Stimulated activated CD8-positive, alpha-beta memory T cell treated with anti-CD3 and anti-CD28 coated beads, Interleukin-7, amount 100 ng/mL, for 24 hours (primary cell): ENCODE results near the gene PREX1.
"Not testable (repeated sequence)": the region's sequence is repeated elsewhere in the genome, so short reads cannot be mapped to it uniquely, and the experiment has no call there.

ENCODE experiments used
- DNase-seq: peaks from one replicate; pipeline ENCODE4 v3.0.0-alpha.2; 2020; ENCODE audit warnings: low read depth

Gene PREX1

GRCh38 chr20:48791666-48792071 is 36.1 kb downstream of the PREX1 start:
- no peak for DNase-seq

DNA sequence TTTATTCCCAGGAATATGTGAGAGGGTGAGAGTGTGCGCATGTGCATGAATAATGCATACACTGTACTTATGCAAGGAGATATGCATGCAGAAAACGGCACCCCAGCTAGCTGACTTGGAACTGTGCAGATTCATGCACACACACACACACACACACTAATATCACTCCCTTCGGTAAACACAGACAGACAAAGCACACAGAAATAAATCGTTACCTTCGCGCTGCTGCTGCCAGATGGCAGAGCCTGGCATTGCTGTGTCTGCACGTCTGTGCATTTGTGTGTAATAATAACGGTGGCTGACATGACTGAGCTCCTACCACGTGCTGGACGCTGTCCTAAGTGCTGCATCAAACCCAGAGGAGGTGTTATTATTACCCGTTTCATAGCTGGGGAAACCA is 36.8 kb downstream of the PREX1 start:
- no peak for DNase-seq

- no peak for DNase-seq
These were observed 37.3 kb downstream of the PREX1 start for GRCh38 chr20:48790473-48791003.

DNA sequence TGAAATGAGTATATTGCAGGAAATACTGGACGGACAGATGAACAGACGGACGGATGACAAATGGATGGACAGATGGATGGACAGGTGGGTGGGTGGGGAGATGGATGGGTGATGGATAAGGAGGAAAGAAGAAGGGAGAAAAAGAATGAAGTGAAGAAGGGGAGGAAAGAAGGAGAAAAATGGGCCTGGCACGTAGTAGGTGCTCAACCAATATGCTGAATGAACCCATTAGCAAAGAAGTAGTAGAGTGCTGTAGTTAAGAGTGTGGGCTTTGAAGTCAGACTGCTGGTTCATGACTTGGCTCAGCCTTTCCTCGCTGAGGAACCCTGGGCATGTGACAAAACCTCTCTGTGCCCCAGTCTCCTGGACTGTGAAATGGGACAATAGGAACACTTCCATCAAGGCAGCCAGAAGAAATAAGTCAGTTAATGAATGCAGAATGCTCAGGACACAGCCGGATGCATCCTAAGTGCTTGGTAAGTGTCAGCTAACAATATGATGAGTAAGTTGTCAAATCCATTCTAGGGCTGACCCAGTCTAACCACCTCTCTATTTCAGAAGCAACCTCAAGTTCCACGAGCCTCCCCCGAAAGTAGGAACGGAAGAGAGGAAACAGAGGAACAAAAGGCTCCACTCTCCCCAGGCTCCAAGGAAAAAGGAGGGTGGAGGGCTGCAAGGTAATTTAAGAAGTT is 37.9 kb downstream of the PREX1 start:
- DNase-seq: no peak

GRCh38 chr20:48789185-48789668 is 38.6 kb downstream of the PREX1 start:
- no peak for DNase-seq

GRCh38 chr20:48788486-48789072 is 39.2 kb downstream of the PREX1 start:
- no peak for DNase-seq

GRCh38 chr20:48787861-48788375 is 39.9 kb downstream of the PREX1 start:
- no peak for DNase-seq

GRCh38 chr20:48786951-48787705 is 40.7 kb downstream of the PREX1 start:
- DNase-seq: no peak

GRCh38 chr20:48785801-48786200 is 42.0 kb downstream of the PREX1 start:
- no peak for DNase-seq

DNA sequence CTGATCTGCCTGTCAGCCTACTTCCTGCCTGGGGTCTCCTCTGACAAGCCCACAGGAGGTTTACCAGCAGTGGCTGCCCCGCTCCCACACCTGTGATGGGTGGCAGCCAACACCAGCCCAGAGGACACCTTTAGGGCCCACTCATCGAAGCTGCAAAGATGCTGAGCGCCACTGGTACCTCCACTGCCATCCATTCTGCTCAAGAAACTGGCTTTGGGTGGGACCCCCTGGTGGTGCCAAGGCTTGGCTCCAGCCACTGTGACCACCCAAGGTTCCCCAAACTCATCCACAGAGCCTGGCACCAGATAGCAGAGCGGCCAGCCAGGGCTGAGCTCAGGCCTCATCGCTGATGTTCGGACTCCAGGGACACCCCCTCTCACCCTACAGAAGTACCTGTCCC is 42.5 kb downstream of the PREX1 start:
- DNase-seq: no peak

GRCh38 chr20:48784273-48784641 is 43.5 kb downstream of the PREX1 start:
- no peak for DNase-seq

- no peak for DNase-seq
These were observed 44.1 kb downstream of the PREX1 start for GRCh38 chr20:48783533-48784272.

DNA sequence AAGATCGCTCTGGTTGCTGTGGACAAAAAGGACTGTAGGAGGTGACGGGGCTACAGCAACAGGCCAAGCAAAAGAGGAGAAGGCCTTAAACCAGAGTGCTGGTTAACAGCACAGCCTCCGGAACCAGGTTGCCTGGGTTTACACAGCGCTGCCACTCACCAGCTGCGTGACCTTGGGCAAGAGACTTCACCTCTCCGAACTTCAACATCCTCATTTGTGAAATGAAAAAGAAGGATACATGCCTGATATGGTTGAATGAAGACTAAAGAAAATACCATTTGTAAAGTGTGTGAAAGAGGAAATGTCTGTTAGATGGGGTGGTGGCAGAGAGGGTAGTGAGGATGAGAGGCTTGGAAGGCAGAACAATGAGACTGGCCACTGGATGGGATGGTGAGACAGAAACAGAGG is 44.9 kb downstream of the PREX1 start:
- no peak for DNase-seq

- DNase-seq: no peak
These were observed 45.7 kb downstream of the PREX1 start for GRCh38 chr20:48782053-48782452.

DNA sequence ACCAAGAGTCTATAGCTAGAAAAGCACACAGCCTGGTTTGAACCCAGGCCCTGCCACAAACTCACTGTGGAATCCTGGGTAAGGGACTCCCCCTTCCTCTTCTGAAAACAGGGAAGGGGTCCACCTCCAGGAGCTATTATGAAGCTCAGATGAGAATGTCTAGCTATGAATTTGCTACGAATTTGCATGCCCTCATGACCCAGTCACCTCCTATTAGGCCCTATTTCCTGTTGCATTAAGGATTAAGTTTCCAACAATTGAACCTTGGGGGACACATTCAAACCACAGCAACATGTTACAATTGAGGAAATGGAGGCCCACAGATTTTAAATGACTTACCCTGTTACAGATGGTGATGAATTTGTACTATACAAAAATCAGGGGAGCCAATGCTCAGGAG is 46.2 kb downstream of the PREX1 start:
- DNase-seq: no peak

DNA sequence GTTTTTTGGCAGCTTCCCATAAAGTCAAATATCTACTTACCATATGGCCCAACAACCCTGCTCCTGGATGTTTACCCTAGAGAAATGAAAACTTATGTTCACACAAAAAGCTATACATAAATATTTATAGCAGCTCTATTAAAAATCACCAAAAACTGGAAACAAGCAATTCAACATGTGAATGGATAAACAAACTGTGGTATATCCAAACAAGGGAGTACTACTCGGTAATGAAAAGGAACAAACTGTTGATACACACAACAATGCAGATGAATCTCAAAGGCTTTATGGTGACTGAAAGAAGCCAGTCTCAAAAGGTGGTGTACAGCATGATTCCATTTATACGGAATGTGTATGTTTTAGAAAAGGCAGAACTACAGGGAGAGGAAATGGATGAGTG is 48.4 kb downstream of the PREX1 start:
- no peak for DNase-seq

GRCh38 chr20:48777821-48778220 is 50.0 kb downstream of the PREX1 start:
- DNase-seq: no peak

DNA sequence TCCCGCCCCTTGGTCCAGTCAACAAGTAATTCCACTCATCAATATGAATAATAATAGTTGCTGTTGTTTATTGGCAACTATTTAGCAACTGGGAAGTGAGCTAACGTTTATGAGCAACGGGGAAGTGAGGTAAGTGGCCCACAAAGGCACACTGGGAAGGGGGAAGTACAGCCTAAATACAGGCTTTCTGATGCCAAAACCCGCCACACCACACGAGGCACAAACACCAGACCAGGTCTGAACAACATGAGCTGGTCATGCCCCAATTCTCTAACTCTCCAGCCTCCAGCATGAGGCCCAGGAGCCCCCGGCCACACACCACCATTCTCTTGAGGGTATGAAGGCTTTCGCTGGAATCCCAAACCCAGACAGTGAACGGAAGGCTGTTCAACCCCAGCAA is 50.8 kb downstream of the PREX1 start:
- no peak for DNase-seq

GRCh38 chr20:48776306-48776705 is 51.5 kb downstream of the PREX1 start:
- DNase-seq: no peak

DNA sequence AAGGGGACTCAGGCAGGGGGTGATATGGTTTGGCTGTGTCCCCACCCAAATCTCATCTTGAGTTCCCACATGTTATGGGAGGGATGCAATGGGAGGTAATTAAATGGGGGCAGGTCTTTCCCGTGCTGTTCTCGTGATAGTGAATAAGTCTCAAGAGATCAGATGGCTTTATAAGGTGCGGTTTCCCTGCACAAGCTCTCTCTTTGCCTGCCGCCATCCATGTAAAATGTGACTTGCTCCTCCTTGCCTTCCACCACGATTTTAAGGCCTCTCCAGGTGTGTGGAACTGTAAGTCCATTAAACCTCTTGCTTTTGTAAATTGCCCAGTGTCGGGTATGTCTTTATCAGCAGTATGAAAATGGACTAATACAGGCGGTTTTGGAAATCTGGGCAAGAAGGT is 52.3 kb downstream of the PREX1 start:
- not testable (repeated sequence) for DNase-seq

DNA sequence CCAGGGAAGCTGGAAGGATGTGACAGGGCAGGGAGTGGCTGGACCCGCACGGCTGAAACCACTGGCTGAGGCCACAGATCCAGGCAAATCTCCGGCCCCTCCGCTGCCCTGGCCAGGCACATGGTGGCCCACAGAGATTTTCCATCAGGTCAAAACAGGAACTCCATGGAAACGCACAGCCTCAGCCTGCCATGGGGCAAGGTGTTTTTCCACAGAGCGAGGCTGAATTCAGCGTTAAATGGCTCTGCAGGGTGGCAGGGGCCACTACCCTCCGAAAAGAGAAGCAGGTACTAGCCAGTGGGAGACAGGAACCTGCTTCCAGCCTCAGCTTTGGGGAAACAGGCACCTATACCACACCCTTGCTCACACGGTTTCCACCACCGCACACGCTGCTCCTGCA is 53.1 kb downstream of the PREX1 start:
- DNase-seq: no peak

DNA sequence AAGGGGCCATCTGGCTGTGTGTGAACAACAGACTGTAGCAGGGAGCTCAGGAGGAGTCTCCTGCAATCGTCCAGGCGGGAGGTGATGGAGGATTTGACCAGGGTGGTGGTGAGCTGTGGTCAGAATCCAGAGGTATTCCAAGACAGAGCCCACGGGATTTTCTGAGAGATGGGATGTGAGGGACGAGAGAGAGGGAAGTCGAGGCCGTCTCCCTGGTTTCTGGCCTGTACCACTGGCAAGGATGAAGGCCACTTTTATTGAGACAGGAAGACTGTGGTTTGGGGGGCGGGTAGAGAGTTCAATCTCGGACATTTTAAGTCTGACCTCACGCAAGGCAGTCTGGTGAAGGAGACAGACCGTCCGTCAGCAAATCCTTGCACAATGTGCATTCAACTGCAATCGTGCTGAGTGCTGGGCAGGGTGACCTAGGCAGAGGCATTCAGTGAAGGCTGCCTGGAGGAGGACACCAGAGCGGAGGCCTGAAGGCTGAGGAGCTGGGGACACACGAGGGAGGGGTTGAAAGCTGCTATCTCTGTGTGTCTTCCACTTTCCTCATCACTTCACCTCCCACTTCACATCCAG is 53.9 kb downstream of the PREX1 start:
- no peak for DNase-seq
